HG03095 (cell line): ENCODE measurements around the gene BOK.

Source experiments
- ATAC-seq: cut with Tn5 transposase; IDR thresholded peaks from one replicate; pipeline ENCODE4 v1.9.1; 2021; ENCODE audit warnings: moderate library complexity; ENCODE audit not compliant: unreplicated experiment

The BOK gene

GRCh38 chr2:241538838-241539615, 19.5 kb upstream of the BOK start:
- ATAC-seq: no peak

GRCh38 chr2:241539616-241540374, 18.8 kb upstream of the BOK start:
- no peak for ATAC-seq

DNA sequence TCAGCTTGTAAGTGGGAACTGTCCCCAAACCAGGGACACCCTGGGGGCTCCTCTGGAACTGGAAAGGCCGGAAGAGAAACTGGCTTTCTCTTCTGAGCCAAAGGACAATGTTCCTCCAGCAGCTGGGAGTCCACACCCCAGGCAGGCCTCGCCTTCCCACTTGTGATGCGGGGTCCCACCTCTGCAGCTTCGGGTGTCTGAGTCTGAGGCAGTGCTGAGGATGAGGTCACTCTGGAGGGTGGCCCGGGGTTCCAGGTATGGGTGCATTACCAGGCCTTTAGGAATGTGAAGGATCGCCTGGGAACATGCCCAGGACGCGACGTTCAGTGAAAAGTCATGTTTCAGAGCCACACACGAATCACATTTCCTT, 18.2 kb upstream of the BOK start:
- no peak for ATAC-seq

GRCh38 chr2:241540771-241541561, 17.6 kb upstream of the BOK start:
- no peak for ATAC-seq

DNA sequence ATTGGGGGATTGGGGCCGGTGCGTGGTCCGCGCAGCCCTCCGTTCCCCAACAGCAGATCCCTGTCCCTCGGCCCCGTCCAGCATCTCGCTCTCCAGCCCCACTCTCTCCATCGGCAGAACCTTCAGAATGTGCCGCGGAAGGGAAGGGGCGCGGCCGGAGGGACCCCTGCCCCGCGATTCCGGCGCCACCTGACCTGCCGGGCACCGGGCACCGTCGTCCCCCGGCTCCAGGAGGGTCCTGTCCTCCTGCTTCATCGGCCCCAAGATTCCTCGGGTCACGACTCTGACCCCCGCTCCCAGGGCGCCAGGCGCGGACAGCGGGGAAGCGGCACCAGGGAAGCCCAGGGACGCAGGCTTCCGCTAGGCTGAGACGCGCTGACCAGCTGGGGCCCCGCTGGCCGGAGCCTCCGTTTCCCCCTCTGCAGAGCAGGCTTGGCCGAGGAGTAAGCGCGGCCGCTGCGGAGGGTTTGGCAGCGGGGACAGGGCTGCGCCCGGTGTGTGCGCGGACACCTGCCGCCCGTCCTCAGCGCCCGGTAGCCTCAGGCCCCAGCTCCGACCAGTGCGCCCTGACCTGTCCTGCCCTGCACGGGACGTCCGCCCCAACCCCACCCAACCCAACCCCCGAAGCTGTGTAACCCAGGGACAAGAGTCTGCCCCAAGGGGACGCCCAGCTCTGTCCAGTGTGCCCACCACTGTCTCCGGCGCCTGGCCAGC, 16.8 kb upstream of the BOK start:
- no peak for ATAC-seq

- no peak for ATAC-seq
Observed at GRCh38 chr2:241542278-241542605, 16.3 kb upstream of the BOK start.

GRCh38 chr2:241545106-241545505, 13.4 kb upstream of the BOK start:
- ATAC-seq: no peak

GRCh38 chr2:241545523-241546473, 12.7 kb upstream of the BOK start:
- ATAC-seq: no peak

GRCh38 chr2:241546771-241547498, 11.6 kb upstream of the BOK start:
- ATAC-seq: no peak

- no peak for ATAC-seq
Observed at GRCh38 chr2:241547781-241548450, 10.6 kb upstream of the BOK start.

- ATAC-seq: no peak
Observed at GRCh38 chr2:241548451-241548835, 10.1 kb upstream of the BOK start.

DNA sequence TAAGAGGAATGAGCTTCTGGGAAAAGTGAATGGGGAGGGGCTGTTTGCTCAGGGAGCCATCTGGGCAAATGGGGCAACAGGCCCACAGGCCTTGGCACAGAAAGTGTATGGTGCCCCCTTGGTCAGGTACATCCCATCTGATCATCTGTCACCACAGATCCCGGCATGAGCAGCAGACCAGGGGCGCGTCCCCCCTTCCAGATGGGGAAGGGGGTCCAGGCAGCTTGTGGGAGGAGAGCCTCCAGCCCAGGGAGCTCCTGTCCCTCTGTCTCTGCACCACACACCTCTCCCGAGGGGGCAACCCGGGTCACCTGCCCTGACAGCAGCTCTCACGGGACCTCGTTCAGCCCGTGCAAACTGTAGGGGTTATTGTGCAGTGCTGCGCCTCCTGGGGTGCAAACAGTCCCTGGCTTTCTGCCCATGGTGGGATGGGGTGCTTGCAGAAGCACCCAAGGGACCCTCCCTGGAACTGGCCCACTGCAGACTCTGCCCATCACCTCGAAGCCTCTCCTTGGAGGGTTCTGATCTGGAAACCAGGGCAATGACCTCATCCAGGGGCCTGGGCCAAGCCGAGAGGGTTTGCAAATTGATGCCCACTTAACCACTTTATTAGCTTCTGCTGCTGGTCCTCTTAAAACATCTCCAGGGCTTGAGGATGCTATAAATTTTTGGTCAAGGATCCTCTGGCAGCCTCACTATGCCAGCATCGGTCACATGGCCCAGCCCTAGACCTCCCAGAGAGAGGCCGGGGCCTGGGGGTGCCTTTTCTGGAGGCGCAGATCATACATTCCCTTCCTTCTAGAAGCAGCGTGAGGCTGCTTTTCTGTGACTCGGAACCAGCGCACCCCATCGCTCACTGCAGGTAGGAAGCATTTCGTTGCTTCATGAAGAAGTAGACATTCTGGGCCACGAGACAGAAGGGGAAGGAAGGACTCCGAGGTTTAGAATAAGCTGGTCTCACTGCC, 7.6 kb upstream of the BOK start:
- no peak for ATAC-seq

DNA sequence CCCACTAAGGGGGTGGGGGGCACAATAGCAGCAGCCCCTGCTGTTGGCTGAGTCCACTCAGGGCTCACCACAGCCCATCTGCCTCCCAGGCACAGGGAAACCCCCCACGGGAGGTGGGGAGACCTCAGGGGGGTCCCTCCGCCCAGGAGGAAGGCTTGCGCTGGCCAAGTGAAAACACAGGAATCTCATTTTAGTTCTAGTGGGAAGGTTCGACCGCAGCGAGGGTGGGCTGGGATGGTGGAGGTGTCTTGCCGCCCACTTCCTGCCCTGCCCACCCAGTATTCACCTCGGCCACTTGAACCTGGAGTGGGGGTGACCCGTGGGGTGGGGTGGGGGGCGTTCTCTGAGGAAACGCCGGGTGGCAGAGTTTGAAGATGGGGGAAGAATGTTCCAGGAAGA, 6.9 kb upstream of the BOK start:
- ATAC-seq: no peak

GRCh38 chr2:241551998-241552737, 6.4 kb upstream of the BOK start:
- ATAC-seq: no peak

DNA sequence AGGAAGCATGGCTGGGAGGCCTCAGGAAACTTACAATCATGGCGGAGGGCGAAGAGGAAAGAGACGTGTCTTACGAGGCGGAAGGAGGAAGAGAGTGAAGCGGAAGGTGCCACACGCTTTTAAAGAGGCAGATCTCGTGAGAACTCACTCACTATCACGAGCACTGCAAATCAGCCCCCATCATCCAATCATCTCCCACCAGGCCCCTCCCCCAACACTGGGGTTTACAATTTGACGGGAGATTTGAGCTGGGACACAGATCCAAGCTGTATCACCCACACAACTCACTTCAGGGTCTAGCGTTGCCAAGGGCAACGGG, 5.1 kb upstream of the BOK start:
- ATAC-seq: no peak

DNA sequence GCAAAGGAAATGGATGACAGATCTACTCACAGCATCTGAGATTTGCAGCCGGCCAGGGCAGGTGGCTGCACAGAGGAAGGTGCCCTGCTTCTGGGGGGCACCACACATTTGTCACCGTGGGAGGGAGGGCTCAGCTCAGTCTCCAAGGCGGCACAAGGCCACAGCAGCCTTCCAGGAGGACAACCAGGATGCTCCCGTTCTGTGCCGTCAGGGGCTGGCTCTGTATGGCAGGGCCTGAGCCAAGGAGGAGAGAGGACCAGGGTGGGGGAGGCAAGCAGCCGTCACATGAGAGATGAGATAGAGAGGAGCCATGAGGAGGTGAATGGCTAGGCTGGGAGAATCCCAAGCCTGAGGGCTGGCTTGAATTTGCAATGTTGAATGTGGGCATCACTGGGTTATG, 4.6 kb upstream of the BOK start:
- no peak for ATAC-seq

DNA sequence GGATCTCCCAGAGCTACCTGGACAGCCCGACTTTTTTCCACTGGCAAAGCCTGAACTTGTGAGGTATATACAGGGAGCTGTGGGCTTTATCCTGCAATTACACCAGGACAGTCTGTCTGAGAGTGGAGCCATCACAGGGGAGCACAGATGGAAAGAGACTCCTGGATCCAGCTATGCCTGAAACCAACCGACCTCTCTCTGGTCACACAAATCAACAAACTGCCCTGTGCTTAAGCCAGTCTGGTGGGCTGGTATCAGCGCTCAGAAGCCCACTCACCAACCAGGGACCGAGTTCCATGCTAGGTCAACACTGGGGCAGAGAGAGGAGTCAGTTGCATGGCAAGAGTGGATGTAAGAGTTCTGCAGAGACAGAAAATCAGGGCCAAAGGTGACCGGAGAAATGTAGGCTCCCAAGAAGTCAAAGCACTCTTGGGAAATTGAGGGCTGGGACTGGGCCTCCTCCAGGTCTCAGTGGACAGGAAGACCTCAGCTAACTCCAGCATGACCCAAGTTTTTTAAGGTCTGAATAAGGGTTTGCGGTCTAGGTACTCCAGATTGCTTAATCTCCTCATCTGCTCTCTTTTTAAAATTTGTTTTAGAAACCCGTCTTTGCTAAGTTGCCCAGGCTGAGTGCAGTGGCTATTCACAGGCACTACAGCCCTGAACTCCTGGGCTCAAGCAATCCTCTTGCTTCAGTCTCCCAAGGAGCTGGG, 3.8 kb upstream of the BOK start:
- ATAC-seq: no peak
